ENCODE results near the gene CYP46A1.

DNA sequence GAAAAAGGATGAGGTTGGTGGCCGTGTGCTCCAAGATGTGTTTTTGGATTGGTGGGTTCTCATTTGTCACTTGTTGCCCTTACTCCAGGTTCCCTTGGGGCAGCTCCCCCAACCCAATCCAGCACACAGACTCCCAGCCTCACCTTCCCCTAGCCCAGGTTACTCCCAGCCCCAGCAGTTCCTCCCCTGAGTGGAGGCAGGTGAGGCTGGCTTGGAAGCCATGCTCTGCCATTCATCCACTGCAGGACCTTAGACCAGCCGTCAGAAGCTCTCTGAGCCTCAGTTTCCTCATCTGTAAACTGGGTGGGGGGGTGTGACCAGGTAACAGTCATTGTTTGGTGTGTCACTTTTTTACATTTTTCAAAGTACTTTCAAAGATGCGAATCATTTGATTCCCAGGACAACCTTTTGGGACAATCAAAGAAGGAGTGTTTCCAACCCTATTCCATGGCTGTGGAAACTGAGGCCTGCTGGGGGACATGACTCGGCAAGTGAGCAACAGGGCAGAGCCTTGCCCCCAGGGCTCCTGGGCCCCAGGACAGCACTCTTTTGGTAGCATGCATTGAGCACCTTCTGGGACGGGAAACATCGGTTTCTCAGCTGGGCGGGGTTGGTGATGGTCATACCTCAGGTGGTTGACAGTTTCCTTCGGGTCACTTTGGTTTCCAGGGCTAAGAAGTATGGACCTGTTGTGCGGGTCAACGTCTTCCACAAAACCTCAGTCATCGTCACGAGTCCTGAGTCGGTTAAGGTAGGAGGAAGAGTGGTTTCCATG is 7.2 kb downstream of the CYP46A1 start:
- TF ChIP-seq, protein P1, sequence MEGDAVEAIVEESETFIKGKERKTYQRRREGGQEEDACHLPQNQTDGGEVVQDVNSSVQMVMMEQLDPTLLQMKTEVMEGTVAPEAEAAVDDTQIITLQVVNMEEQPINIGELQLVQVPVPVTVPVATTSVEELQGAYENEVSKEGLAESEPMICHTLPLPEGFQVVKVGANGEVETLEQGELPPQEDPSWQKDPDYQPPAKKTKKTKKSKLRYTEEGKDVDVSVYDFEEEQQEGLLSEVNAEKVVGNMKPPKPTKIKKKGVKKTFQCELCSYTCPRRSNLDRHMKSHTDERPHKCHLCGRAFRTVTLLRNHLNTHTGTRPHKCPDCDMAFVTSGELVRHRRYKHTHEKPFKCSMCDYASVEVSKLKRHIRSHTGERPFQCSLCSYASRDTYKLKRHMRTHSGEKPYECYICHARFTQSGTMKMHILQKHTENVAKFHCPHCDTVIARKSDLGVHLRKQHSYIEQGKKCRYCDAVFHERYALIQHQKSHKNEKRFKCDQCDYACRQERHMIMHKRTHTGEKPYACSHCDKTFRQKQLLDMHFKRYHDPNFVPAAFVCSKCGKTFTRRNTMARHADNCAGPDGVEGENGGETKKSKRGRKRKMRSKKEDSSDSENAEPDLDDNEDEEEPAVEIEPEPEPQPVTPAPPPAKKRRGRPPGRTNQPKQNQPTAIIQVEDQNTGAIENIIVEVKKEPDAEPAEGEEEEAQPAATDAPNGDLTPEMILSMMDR (conservative IDR thresholded peaks at IDR 0.05 in 1 of 2, IDR thresholded peaks at IDR 0.05 in 1 of 2; ENCODE audit: extremely low read depth in 1 of 2, insufficient read depth in 1 of 2, low read depth in 1 of 2, low read length in 2 of 2): no peak
- no peak for TF ChIP-seq EZH2 (IDR thresholded peaks at IDR 0.05; ENCODE audit: borderline replicate concordance, low read length)

All from mammary epithelial cell (primary cell).